Measurements from ENCODE around the gene GRK5.
"Not testable (repeated sequence)": the region's sequence is repeated elsewhere in the genome, so short reads cannot be mapped to it uniquely, and the experiment has no call there.

Gene GRK5

DNA sequence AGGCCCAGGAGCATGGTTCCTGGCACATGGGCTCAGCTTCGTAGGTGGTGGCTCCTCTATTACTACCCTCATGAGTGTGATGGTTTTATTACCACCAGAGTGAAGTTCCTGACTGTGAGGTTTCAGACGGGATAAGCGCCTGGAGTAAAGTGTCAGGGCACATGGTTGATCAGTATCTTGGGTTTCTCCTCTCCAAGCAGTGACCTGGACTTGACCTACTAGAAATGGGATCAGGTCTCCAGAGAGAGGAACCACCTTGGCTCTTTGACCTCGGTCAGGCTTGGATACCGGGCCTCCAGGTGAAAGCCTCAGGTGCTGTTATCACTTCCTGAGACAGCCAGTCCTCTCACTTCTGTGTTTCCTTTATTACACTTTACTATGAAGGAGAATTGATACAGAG lies 67.7 kb downstream of the GRK5 start:
- Histone ChIP-seq H3K27me3 (ENCODE audit: control insufficient read depth, insufficient read depth, low read length) (no peaks in the 10 kb centered on the region), H3K4me1 (ENCODE audit: control insufficient read depth, insufficient read depth, low read length) (peaks cover 12% of the 10 kb centered on the region), H3K4me3 (ENCODE audit: low read depth, low read length) (no peak overlapping the region), H3K27ac (ENCODE audit: low read depth, low read length) (no peak overlapping the region), H3K9me3 (ENCODE audit: control insufficient read depth, insufficient read depth, low read length) (no peaks in the 10 kb centered on the region), H3K36me3 (ENCODE audit: control insufficient read depth, insufficient read depth, low read length) (no peaks in the 10 kb centered on the region), H3K9ac (ENCODE audit: low read depth, low read length) (no peak overlapping the region)

- not testable (repeated sequence) for H3K9me3 ChIP-seq (ENCODE audit: control insufficient read depth, insufficient read depth, low read length); H3K27ac ChIP-seq (ENCODE audit: low read depth, low read length); H3K9ac ChIP-seq (ENCODE audit: low read depth, low read length); H3K27me3 ChIP-seq (ENCODE audit: control insufficient read depth, insufficient read depth, low read length); H3K36me3 ChIP-seq (ENCODE audit: control insufficient read depth, insufficient read depth, low read length); H3K4me3 ChIP-seq (ENCODE audit: low read depth, low read length)
- H3K4me1 ChIP-seq (ENCODE audit: control insufficient read depth, insufficient read depth, low read length): peaks cover 11% of the 10 kb centered on the region
Measured at GRCh38 chr10:119276194-119276593, 68.8 kb downstream of the GRK5 start.

- H3K36me3 ChIP-seq (ENCODE audit: control insufficient read depth, insufficient read depth, low read length): no peaks in the 10 kb centered on the region
- H3K27ac ChIP-seq (ENCODE audit: low read depth, low read length): no peak overlapping the region
- no peak overlapping the region for H3K9ac ChIP-seq (ENCODE audit: low read depth, low read length)
- peaks cover 6% of the 10 kb centered on the region for H3K4me1 ChIP-seq (ENCODE audit: control insufficient read depth, insufficient read depth, low read length)
- H3K4me3 ChIP-seq (ENCODE audit: low read depth, low read length): no peak overlapping the region
- H3K9me3 ChIP-seq (ENCODE audit: control insufficient read depth, insufficient read depth, low read length): no peaks in the 10 kb centered on the region
- no peaks in the 10 kb centered on the region for H3K27me3 ChIP-seq (ENCODE audit: control insufficient read depth, insufficient read depth, low read length)
Measured at GRCh38 chr10:119278126-119278709, 70.8 kb downstream of the GRK5 start.

DNA sequence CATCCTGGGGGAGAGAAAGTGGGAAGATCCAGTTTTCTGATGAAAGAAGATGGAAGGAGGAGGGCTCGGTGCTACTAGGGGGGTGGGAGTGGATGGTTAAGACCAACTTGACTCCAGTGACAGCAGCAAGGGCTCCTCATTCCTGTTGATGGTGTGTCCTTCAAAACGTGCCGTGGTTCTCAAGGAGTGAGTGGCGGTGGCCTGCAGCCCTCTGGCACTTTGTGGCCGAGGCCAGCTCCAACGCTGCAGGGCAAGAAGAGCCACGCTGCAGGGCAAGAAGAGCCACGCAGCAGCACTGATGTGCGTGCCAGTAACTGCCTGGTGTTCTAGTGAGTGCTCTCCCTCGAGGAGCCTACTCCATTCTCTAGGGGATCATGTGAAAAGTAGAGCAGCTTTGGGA lies 72.1 kb downstream of the GRK5 start:
- no peaks in the 10 kb centered on the region for H3K36me3 ChIP-seq (ENCODE audit: control insufficient read depth, insufficient read depth, low read length)
- H3K27me3 ChIP-seq (ENCODE audit: control insufficient read depth, insufficient read depth, low read length): no peaks in the 10 kb centered on the region
- peaks cover 6% of the 10 kb centered on the region for H3K4me1 ChIP-seq (ENCODE audit: control insufficient read depth, insufficient read depth, low read length)
- no peak overlapping the region for H3K9ac ChIP-seq (ENCODE audit: low read depth, low read length)
- H3K4me3 ChIP-seq (ENCODE audit: low read depth, low read length): no peak overlapping the region
- H3K27ac ChIP-seq (ENCODE audit: low read depth, low read length): no peak overlapping the region
- H3K9me3 ChIP-seq (ENCODE audit: control insufficient read depth, insufficient read depth, low read length): no peaks in the 10 kb centered on the region

DNA sequence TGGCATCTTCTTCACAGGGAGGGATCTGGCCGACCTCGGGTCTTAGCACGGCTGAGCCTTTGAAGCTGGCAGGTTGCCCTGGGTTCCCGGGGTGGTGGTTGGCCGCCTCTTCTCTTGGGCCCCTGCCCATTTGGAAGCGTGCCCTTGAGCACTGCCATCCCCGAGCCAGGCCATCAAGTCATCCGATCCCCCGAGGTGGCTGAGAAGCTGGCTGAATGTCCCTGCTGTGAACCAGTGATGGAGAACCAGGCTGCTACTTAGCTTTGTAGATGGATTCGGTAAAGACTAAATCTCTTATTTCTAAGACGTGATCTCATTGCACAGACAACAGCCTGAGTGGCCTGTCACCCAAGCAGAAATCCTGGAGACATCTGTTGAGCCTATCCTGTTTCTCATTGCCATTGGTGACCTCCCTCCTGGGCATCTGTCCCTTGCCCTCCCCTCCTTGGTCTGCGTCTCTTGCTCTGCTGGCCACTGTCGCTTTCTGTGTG lies 74.3 kb downstream of the GRK5 start:
- H3K9ac ChIP-seq (ENCODE audit: low read depth, low read length): no peak overlapping the region
- H3K27me3 ChIP-seq (ENCODE audit: control insufficient read depth, insufficient read depth, low read length): no peaks in the 10 kb centered on the region
- H3K4me1 ChIP-seq (ENCODE audit: control insufficient read depth, insufficient read depth, low read length): no peaks in the 10 kb centered on the region
- no peak overlapping the region for H3K27ac ChIP-seq (ENCODE audit: low read depth, low read length)
- H3K9me3 ChIP-seq (ENCODE audit: control insufficient read depth, insufficient read depth, low read length): no peaks in the 10 kb centered on the region
- H3K36me3 ChIP-seq (ENCODE audit: control insufficient read depth, insufficient read depth, low read length): no peaks in the 10 kb centered on the region
- no peak overlapping the region for H3K4me3 ChIP-seq (ENCODE audit: low read depth, low read length)

- Histone ChIP-seq H3K4me1 (ENCODE audit: control insufficient read depth, insufficient read depth, low read length) (no peaks in the 10 kb centered on the region), H3K27me3 (ENCODE audit: control insufficient read depth, insufficient read depth, low read length) (no peaks in the 10 kb centered on the region)
Measured at GRCh38 chr10:119282446-119282845, 75.1 kb downstream of the GRK5 start.

DNA sequence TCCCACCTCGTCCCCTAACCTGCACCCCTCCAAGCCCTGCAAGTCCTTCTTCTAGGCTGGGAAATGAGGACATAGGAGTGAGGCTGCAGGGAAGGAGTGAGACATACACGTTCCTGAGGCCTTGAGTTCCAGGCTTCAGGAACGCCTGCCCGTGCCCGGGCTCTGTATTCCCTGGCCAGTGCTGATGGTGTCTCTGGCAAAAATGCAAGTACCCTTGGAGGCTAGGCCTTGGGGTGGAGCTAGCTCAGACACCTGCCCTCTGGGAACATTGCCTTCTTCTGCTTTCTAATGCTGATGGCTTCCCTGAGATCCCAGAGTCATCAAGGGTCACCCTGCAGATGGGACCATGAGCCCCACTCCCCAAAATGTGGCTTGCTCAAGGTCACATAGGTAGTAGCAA lies 76.0 kb downstream of the GRK5 start:
- Histone ChIP-seq H3K4me3 (ENCODE audit: low read depth, low read length) (no peak overlapping the region), H3K4me1 (ENCODE audit: control insufficient read depth, insufficient read depth, low read length) (no peaks in the 10 kb centered on the region), H3K9me3 (ENCODE audit: control insufficient read depth, insufficient read depth, low read length) (no peaks in the 10 kb centered on the region), H3K27ac (ENCODE audit: low read depth, low read length) (no peak overlapping the region), H3K36me3 (ENCODE audit: control insufficient read depth, insufficient read depth, low read length) (no peaks in the 10 kb centered on the region), H3K27me3 (ENCODE audit: control insufficient read depth, insufficient read depth, low read length) (no peaks in the 10 kb centered on the region), H3K9ac (ENCODE audit: low read depth, low read length) (no peak overlapping the region)

More at GRCh38 chr10:119282446-119282845, 75.1 kb downstream of the GRK5 start:
- no peaks in the 10 kb centered on the region for H3K36me3 ChIP-seq (ENCODE audit: control insufficient read depth, insufficient read depth, low read length)
- no peak overlapping the region for H3K9ac ChIP-seq (ENCODE audit: low read depth, low read length)
- no peak overlapping the region for H3K4me3 ChIP-seq (ENCODE audit: low read depth, low read length)
- H3K9me3 ChIP-seq (ENCODE audit: control insufficient read depth, insufficient read depth, low read length): no peaks in the 10 kb centered on the region
- no peak overlapping the region for H3K27ac ChIP-seq (ENCODE audit: low read depth, low read length)

DNA sequence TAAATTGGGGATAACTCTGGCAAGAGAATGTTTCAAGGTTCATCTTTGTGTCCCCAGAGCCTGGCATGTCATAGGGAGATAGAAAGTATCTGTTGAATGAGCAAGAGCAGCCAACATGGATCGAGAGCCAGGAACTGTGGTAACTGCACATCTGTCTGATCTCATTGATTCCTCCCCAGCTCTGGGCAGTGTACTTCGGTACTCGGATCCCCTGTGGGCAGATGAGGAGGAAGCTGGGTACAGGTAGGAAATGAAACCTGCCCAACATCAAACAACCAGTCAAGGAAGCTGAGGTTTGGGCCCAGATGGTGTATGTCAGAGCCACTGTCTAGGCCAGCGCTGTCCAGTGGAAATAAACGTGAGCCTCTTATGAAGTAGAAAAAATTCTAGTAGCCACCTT lies 76.4 kb downstream of the GRK5 start:
- no peak overlapping the region for H3K4me3 ChIP-seq (ENCODE audit: low read depth, low read length)
- H3K4me1 ChIP-seq (ENCODE audit: control insufficient read depth, insufficient read depth, low read length): no peaks in the 10 kb centered on the region
- no peaks in the 10 kb centered on the region for H3K36me3 ChIP-seq (ENCODE audit: control insufficient read depth, insufficient read depth, low read length)
- no peak overlapping the region for H3K9ac ChIP-seq (ENCODE audit: low read depth, low read length)
- H3K9me3 ChIP-seq (ENCODE audit: control insufficient read depth, insufficient read depth, low read length): no peaks in the 10 kb centered on the region
- H3K27me3 ChIP-seq (ENCODE audit: control insufficient read depth, insufficient read depth, low read length): no peaks in the 10 kb centered on the region
- H3K27ac ChIP-seq (ENCODE audit: low read depth, low read length): no peak overlapping the region

DNA sequence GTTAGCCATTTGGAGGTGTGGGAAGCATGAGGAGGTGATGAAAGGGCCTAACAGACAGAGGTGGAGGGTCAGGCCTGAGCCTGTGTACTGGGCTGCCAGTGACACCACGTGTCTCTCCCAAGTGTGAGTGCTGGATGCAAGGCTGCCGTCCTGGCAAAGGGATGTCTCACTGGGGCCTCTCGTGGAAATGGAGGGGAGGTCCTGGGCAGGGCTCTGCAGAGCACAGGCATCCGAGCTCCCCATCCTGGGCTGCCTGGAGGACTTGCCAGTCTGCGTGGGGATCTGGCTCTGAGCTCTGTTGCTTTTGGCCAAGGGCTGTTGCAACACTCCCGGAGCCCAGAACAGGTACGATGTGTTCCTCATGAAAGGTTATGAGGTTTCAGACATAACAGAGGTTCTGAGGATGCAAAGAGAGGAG lies 77.3 kb downstream of the GRK5 start:
- Histone ChIP-seq H3K36me3 (ENCODE audit: control insufficient read depth, insufficient read depth, low read length) (no peaks in the 10 kb centered on the region), H3K4me3 (ENCODE audit: low read depth, low read length) (no peak overlapping the region), H3K27me3 (ENCODE audit: control insufficient read depth, insufficient read depth, low read length) (no peaks in the 10 kb centered on the region), H3K9ac (ENCODE audit: low read depth, low read length) (no peak overlapping the region), H3K9me3 (ENCODE audit: control insufficient read depth, insufficient read depth, low read length) (no peaks in the 10 kb centered on the region), H3K4me1 (ENCODE audit: control insufficient read depth, insufficient read depth, low read length) (no peaks in the 10 kb centered on the region), H3K27ac (ENCODE audit: low read depth, low read length) (no peak overlapping the region)

DNA sequence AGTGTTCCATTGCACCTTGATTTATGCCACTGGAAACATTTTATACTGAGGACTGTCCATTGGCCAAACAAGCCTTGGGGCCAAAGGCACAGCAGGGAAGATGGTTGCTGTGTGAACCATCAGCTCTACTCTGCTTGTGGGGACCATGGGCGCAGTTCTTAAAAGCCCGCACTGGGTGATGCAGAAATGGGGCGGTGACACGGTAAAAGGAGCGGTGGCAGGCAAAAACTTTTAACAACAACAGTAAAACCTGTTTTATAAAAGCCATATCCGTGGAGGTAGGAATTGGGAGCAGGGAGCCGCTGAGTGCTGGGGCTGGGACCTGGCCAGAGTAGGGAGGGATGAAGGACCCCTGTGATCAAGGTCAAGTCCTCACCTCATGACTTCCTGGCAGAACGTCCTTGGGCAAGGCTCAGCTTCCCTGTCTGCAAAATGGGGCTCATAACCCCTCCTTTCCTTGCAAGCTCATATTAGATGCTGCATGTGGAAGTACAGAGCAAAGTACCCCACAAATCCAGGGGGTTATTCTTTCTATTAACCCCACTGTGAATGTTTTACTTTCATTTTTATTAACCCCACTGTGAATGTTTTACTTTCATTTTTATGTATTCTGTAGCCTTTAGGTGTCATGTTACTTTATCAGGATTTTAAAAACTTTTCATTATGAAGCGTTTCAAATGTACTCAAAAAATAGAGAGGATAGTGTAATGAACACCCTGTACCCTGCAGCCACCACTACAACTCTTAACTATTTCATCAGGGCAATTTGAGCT lies 78.3 kb downstream of the GRK5 start:
- Histone ChIP-seq H3K27me3 (ENCODE audit: control insufficient read depth, insufficient read depth, low read length) (no peaks in the 10 kb centered on the region), H3K9ac (ENCODE audit: low read depth, low read length) (no peak overlapping the region), H3K9me3 (ENCODE audit: control insufficient read depth, insufficient read depth, low read length) (no peaks in the 10 kb centered on the region), H3K27ac (ENCODE audit: low read depth, low read length) (no peak overlapping the region), H3K4me3 (ENCODE audit: low read depth, low read length) (no peak overlapping the region), H3K4me1 (ENCODE audit: control insufficient read depth, insufficient read depth, low read length) (no peaks in the 10 kb centered on the region), H3K36me3 (ENCODE audit: control insufficient read depth, insufficient read depth, low read length) (no peaks in the 10 kb centered on the region)

- H3K36me3 ChIP-seq (ENCODE audit: control insufficient read depth, insufficient read depth, low read length): no peaks in the 10 kb centered on the region
- H3K4me3 ChIP-seq (ENCODE audit: low read depth, low read length): no peak overlapping the region
- H3K9me3 ChIP-seq (ENCODE audit: control insufficient read depth, insufficient read depth, low read length): no peaks in the 10 kb centered on the region
- no peaks in the 10 kb centered on the region for H3K27me3 ChIP-seq (ENCODE audit: control insufficient read depth, insufficient read depth, low read length)
- H3K9ac ChIP-seq (ENCODE audit: low read depth, low read length): no peak overlapping the region
- H3K27ac ChIP-seq (ENCODE audit: low read depth, low read length): no peak overlapping the region
- no peaks in the 10 kb centered on the region for H3K4me1 ChIP-seq (ENCODE audit: control insufficient read depth, insufficient read depth, low read length)
Measured at GRCh38 chr10:119286516-119286915, 79.1 kb downstream of the GRK5 start.
